Stimulated activated CD4-positive, alpha-beta T cell treated with anti-CD3 and anti-CD28 coated beads, Interleukin-4, amount 100 ng/mL, for 1 hour (primary cell): ENCODE data around the gene FZR1.
"Not testable (repeated sequence)": the region's sequence is repeated elsewhere in the genome, so short reads cannot be mapped to it uniquely, and the experiment has no call there.

Experiments used
- DNase-seq: peaks from one replicate; pipeline ENCODE4 v3.0.0-alpha.2; 2020

Gene FZR1

GRCh38 chr19:3550947-3551791 lies 45.1 kb downstream of the FZR1 start:
- DNase-seq = no peak

- DNase-seq = no peak
Measured at GRCh38 chr19:3551792-3552095, 45.6 kb downstream of the FZR1 start.

GRCh38 chr19:3554254-3555083 lies 48.4 kb downstream of the FZR1 start:
- DNase-seq = no peak

- no peak for DNase-seq
Measured at GRCh38 chr19:3555653-3556422, 49.7 kb downstream of the FZR1 start.

GRCh38 chr19:3556423-3556977 lies 50.4 kb downstream of the FZR1 start:
- DNase-seq = no peak

GRCh38 chr19:3556978-3557460 lies 50.9 kb downstream of the FZR1 start:
- peak; percentile 76 for DNase-seq

GRCh38 chr19:3557461-3558248 lies 51.5 kb downstream of the FZR1 start, which contains the start of gene MFSD12:
MFSD12 (minus strand) TSS chr19:3557586; CDS start chr19:3557403, 183 bp downstream.
- peak; percentile 97 for DNase-seq

- no peak for DNase-seq
Measured at GRCh38 chr19:3563709-3564524, 57.8 kb downstream of the FZR1 start.

GRCh38 chr19:3565139-3565538 lies 59.0 kb downstream of the FZR1 start:
- DNase-seq = no peak

- DNase-seq = not testable (repeated sequence)
Measured at GRCh38 chr19:3570042-3570441, 63.9 kb downstream of the FZR1 start.

GRCh38 chr19:3570606-3571011 lies 64.5 kb downstream of the FZR1 start:
- DNase-seq = no peak

GRCh38 chr19:3572132-3572854 lies 66.2 kb downstream of the FZR1 start:
- peak; percentile 99 for DNase-seq

- no peak for DNase-seq
Measured at GRCh38 chr19:3572855-3573161, 66.7 kb downstream of the FZR1 start, which contains the start of gene HMG20B. HMG20B (plus strand) TSS chr19:3572944; CDS start chr19:3573310, 366 bp downstream.

GRCh38 chr19:3573162-3573857 lies 67.2 kb downstream of the FZR1 start:
- no peak for DNase-seq

- peak; percentile 82 for DNase-seq
Measured at GRCh38 chr19:3573858-3574637, 67.9 kb downstream of the FZR1 start.

- DNase-seq = no peak
Measured at GRCh38 chr19:3575260-3575741, 69.2 kb downstream of the FZR1 start.

- DNase-seq = no peak
Measured at GRCh38 chr19:3575949-3576673, 70.0 kb downstream of the FZR1 start.
